Measurements from ENCODE around the gene GAB2. TPM values are rescaled to one million over a fixed set of nuclear protein-coding genes. Genes with fewer than 3 reads are reported as not detected.
"Not testable (repeated sequence)": the region's sequence is repeated elsewhere in the genome, so short reads cannot be mapped to it uniquely, and the experiment has no call there.

GAB2 gene
- total and polyA plus RNA-seq, 8 donors = 18.8 to 59.6 (median 19.7) TPM

DNA sequence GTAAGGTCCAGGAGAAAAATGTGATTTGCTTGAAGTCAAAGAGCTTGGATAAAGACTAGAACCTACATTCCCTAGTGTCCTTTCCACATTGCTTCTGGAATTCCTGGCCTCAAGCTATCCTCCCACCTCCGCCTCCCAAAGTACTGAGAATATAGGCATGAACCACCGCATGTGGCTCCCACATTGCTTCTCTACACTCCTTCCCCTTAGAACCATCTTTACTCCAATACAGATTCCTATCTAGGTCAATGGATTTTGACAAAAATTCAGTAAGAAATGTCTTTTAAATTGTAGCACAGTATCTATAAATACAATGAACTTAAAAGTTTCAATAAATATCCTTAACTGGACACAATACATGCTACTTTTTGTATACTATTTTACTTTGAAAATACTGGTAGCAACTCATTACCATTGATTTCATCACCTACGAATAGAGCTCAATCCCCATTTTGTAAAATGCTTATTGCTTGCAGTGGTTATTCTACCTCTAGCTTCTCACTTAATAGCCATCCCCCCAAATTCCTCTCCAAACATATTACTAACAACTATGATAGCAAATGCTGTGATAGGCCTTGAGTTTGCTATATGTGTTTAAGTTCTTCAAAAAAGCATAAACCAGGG lies 53.4 kb downstream of the GAB2 start:
- Histone ChIP-seq H3K9me3 (no peaks in the 10 kb centered on the region), H3K36me3 (no peaks in the 10 kb centered on the region), H3K4me3 (no peak overlapping the region), H3K4me1 (peaks cover 22 to 51% of the 10 kb centered on the region in 2 donors), H3K27ac (peak overlapping the region; percentile 13 to 35), H3K27me3 (no peaks in the 10 kb centered on the region)
- TF ChIP-seq, protein P1, sequence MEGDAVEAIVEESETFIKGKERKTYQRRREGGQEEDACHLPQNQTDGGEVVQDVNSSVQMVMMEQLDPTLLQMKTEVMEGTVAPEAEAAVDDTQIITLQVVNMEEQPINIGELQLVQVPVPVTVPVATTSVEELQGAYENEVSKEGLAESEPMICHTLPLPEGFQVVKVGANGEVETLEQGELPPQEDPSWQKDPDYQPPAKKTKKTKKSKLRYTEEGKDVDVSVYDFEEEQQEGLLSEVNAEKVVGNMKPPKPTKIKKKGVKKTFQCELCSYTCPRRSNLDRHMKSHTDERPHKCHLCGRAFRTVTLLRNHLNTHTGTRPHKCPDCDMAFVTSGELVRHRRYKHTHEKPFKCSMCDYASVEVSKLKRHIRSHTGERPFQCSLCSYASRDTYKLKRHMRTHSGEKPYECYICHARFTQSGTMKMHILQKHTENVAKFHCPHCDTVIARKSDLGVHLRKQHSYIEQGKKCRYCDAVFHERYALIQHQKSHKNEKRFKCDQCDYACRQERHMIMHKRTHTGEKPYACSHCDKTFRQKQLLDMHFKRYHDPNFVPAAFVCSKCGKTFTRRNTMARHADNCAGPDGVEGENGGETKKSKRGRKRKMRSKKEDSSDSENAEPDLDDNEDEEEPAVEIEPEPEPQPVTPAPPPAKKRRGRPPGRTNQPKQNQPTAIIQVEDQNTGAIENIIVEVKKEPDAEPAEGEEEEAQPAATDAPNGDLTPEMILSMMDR (IDR thresholded peaks at IDR 0.05) = no peak
- intact Hi-C loops (cut with DNase I) = no loop called here
- ATAC-seq (no peak), DNase-seq (no peak)

GRCh38 chr11:78363024-78363619 lies 54.5 kb downstream of the GAB2 start:
- DNase-seq = no peak
- H3K4me3 ChIP-seq = no peak overlapping the region
- H3K9me3 ChIP-seq = no peaks in the 10 kb centered on the region
- TF ChIP-seq, protein P1 (IDR thresholded peaks at IDR 0.05) = no peak
- intact Hi-C loops (cut with DNase I) = no loop called here
- no peaks in the 10 kb centered on the region for H3K27me3 ChIP-seq
- peaks cover 22 to 51% of the 10 kb centered on the region in 2 donors for H3K4me1 ChIP-seq
- peak; percentile 25 for ATAC-seq
- no peaks in the 10 kb centered on the region for H3K36me3 ChIP-seq
- H3K27ac ChIP-seq = peak overlapping the region in 1 of 2 donors; percentile 49

- no peaks in the 10 kb centered on the region for H3K36me3 ChIP-seq
- no peak overlapping the region for H3K4me3 ChIP-seq
- H3K4me1 ChIP-seq = peaks cover 22 to 51% of the 10 kb centered on the region in 2 donors
- H3K9me3 ChIP-seq = no peaks in the 10 kb centered on the region
- no peak overlapping the region for H3K27ac ChIP-seq
- intact Hi-C loops (cut with DNase I) = no loop called here
- DNase-seq = no peak
- no peaks in the 10 kb centered on the region for H3K27me3 ChIP-seq
- TF ChIP-seq, protein P1 (IDR thresholded peaks at IDR 0.05) = no peak
- no peak for ATAC-seq
These were observed 56.4 kb downstream of the GAB2 start for GRCh38 chr11:78361228-78361627.

- H3K4me3 ChIP-seq = no peak overlapping the region
- ATAC-seq = no peak
- H3K27me3 ChIP-seq = no peaks in the 10 kb centered on the region
- no peak for DNase-seq
- H3K27ac ChIP-seq = peak overlapping the region in 1 of 2 donors; percentile 23
- no peaks in the 10 kb centered on the region for H3K9me3 ChIP-seq
- intact Hi-C loops (cut with DNase I) = no loop called here
- H3K4me1 ChIP-seq = peaks cover 16 to 45% of the 10 kb centered on the region in 2 donors
- H3K36me3 ChIP-seq = no peaks in the 10 kb centered on the region
- TF ChIP-seq, protein P1 (IDR thresholded peaks at IDR 0.05) = no peak
These were observed 57.7 kb downstream of the GAB2 start for GRCh38 chr11:78359921-78360320.

DNA sequence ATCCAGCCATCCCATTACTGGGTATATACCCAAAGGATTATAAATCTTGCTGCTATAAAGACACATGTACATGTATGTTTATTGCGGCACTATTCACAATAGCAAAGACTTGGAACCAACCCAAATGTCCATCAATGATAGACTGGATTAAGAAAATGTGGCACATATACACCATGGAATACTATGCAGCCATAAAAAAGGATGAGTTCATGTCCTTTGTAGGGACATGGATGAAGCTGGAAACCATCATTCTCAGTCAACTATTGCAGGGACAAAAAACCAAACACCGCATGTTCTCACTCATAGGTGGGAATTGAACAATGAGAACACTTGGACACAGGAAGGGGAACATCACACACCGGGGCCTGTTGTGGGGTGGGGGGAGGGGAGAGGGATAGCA lies 59.7 kb downstream of the GAB2 start:
- ATAC-seq; H3K27me3 ChIP-seq; intact Hi-C loops (cut with DNase I); H3K27ac ChIP-seq; H3K36me3 ChIP-seq; DNase-seq; H3K9me3 ChIP-seq; H3K4me3 ChIP-seq: not testable (repeated sequence)
- peaks cover 12 to 51% of the 10 kb centered on the region in 2 donors for H3K4me1 ChIP-seq

GRCh38 chr11:78357425-78357824 lies 60.2 kb downstream of the GAB2 start:
- intact Hi-C loops (cut with DNase I) = not testable (repeated sequence)

DNA sequence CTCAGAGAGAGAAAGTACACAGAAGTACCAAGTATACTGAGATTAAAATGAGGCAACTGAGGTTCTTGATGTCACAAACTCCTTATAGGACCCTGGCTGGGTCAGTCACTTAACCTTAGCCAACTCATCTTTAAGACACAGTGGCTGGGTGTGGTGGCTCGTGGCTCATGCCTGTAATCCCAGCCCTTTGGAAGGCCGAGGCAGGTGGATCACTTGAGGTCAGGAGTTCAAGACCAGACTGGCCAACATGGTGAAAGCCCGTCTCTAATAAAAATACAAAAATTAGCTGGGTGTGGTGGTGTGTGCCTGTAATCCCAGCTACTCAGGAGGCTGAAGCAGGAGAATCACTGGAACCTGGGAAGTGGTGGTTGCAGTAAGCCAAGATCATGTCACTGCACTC lies 61.9 kb downstream of the GAB2 start:
- intact Hi-C loops (cut with DNase I); ATAC-seq; H3K27ac ChIP-seq; DNase-seq; H3K9me3 ChIP-seq; H3K4me3 ChIP-seq; H3K27me3 ChIP-seq; H3K36me3 ChIP-seq: not testable (repeated sequence)
- H3K4me1 ChIP-seq = peaks cover 18 to 61% of the 10 kb centered on the region in 2 donors

More at GRCh38 chr11:78357425-78357824, 60.2 kb downstream of the GAB2 start:
- H3K27ac ChIP-seq, H3K9me3 ChIP-seq, H3K36me3 ChIP-seq, H3K27me3 ChIP-seq, H3K4me3 ChIP-seq, ATAC-seq, DNase-seq: not testable (repeated sequence)
- peaks cover 17 to 51% of the 10 kb centered on the region in 2 donors for H3K4me1 ChIP-seq

Measured in left lung (tissue), 10 donors.